Hepatocyte (in vitro differentiated cells): ENCODE measurements around the gene FAM53C. TPM values are rescaled to one million over a fixed set of nuclear protein-coding genes. Genes with fewer than 3 reads are reported as not detected.

Experiments used
- DNase-seq: peaks from one replicate; pipeline ENCODE4 v3.0.0-alpha.2; 2016; ENCODE audit warnings: low spot score
- H2AFZ ChIP-seq: fragments of 200-600 bp; sonication (generic); 2 replicates; pipeline ENCODE4 v1.6.0; 2016; ENCODE audit warnings: antibody characterized with exemption, mild to moderate bottlenecking
- H3K27ac ChIP-seq: fragments of 200-600 bp; sonication (generic); 2 replicates; pipeline ENCODE4 v1.5.1; 2016; ENCODE audit warnings: mild to moderate bottlenecking
- H3K27me3 ChIP-seq: fragments of 200-600 bp; sonication (generic); 2 replicates; pipeline ENCODE4 v1.6.1; 2016
- H3K36me3 ChIP-seq: fragments of 200-600 bp; sonication (generic); replicated peaks from 2 replicates; pipeline ENCODE4 v1.5.1; 2016; ENCODE audit warnings: low read depth; ENCODE audit not compliant: insufficient read depth
- H3K4me1 ChIP-seq: fragments of 200-600 bp; sonication (generic); 2 replicates; pipeline ENCODE4 v1.5.1; 2016; ENCODE audit warnings: mild to moderate bottlenecking, moderate library complexity; ENCODE audit not compliant: insufficient read depth
- H3K4me2 ChIP-seq: fragments of 200-600 bp; sonication (generic); 2 replicates; pipeline ENCODE4 v1.6.0; 2016
- H3K4me3 ChIP-seq: fragments of 200-600 bp; sonication (generic); 2 replicates; pipeline ENCODE4 v1.5.1; 2016; ENCODE audit warnings: mild to moderate bottlenecking
- H3K79me2 ChIP-seq: fragments of 200-600 bp; sonication (generic); 2 replicates; pipeline ENCODE4 v1.6.0; 2017; ENCODE audit warnings: mild to moderate bottlenecking
- H3K9me2 ChIP-seq: fragments of 200-600 bp; sonication (generic); replicated peaks from 2 replicates; pipeline ENCODE4 v1.6.0; 2017; ENCODE audit warnings: mild to moderate bottlenecking; ENCODE audit not compliant: insufficient read depth
- H3K9me3 ChIP-seq: fragments of 200-600 bp; sonication (generic); 2 replicates; pipeline ENCODE4 v1.5.1; 2016; ENCODE audit warnings: low read depth, mild to moderate bottlenecking
- H4K20me1 ChIP-seq: fragments of 200-600 bp; sonication (generic); 2 replicates; pipeline ENCODE4 v1.6.0; 2016; ENCODE audit warnings: mild to moderate bottlenecking; ENCODE audit not compliant: insufficient read depth, poor library complexity, severe bottlenecking
- CTCF ChIP-seq: fragments of 200-600 bp; sonication (generic); IDR thresholded peaks from 2 replicates; pipeline ENCODE4 v1.5.1; 2016; ENCODE audit warnings: antibody characterized with exemption, mild to moderate bottlenecking; ENCODE audit not compliant: poor library complexity
- EZH2 ChIP-seq: fragments of 200-600 bp; sonication (generic); IDR thresholded peaks from 2 replicates; pipeline ENCODE4 v1.6.1; 2016; ENCODE audit warnings: antibody characterized with exemption, mild to moderate bottlenecking, borderline replicate concordance
- EZH2phosphoT487 ChIP-seq: fragments of 200-600 bp; sonication (generic); IDR thresholded peaks from one replicate; pipeline ENCODE4 v1.6.1; 2018; ENCODE audit warnings: antibody characterized with exemption, mild to moderate bottlenecking, low read depth, moderate library complexity; ENCODE audit not compliant: unreplicated experiment, severe bottlenecking
- whole genome bisulfite sequencing: methylation state at CpG from one replicate; pipeline ENCODE4 v1.1.6; 2016; ENCODE audit warnings: low lambda C conversion rate; ENCODE audit errors: missing lambda C conversion rate; 5-methylcytosine and 5-hydroxymethylcytosine counted together
- polyA plus RNA-seq: library from polyadenylated mRNA; unstranded; fragments of >200 nt; fragmentation: Nextera tagmentation; extraction: Ambion mirVana; gene quantifications from 2 replicates; pipeline ENCODE4 v1.2.1, GENCODE V29; 2016
- total RNA-seq: library from RNA; depleted of rRNA; stranded (reverse); fragments of >200 nt; gene quantifications from 2 replicates; pipeline ENCODE4 v1.2.3, GENCODE V29; 2014

Gene FAM53C
- total and polyA plus RNA-seq, 2 experiments from 2014 or later: 27.4 to 33.6 TPM

GRCh38 chr5:138372653-138373052, 34.6 kb downstream of the FAM53C start:
- Histone ChIP-seq H3K4me1 (no peaks in the 10 kb centered on the region), H2AFZ (no peak overlapping the region), H3K4me2 (no peak overlapping the region), H4K20me1 (peaks cover 39% of the 10 kb centered on the region), H3K36me3 (no peaks in the 10 kb centered on the region), H3K4me3 (no peak overlapping the region), H3K27ac (no peak overlapping the region), H3K9me2 (no peaks in the 10 kb centered on the region), H3K27me3 (no peaks in the 10 kb centered on the region), H3K79me2 (peaks cover 72% of the 10 kb centered on the region), H3K9me3 (no peaks in the 10 kb centered on the region)
- no peak for DNase-seq
- 71% methylated on average over 5 of the region's 5 CpGs for WGBS
- TF ChIP-seq EZH2 (no peak), EZH2phosphoT487 (no peak), CTCF (no peak)

- 97% methylated on average over 8 of the region's 8 CpGs for WGBS
- no peak for TF ChIP-seq CTCF
- no peak for TF ChIP-seq EZH2
- no peak for TF ChIP-seq EZH2phosphoT487
These were observed 44.3 kb downstream of the FAM53C start for GRCh38 chr5:138382347-138382746.

GRCh38 chr5:138385660-138386059, 47.6 kb downstream of the FAM53C start:
- no peak for TF ChIP-seq EZH2phosphoT487
- TF ChIP-seq CTCF: no peak
- TF ChIP-seq EZH2: no peak
- Histone ChIP-seq H3K4me2 (no peak overlapping the region), H4K20me1 (no peaks in the 10 kb centered on the region), H3K4me1 (no peaks in the 10 kb centered on the region), H3K4me3 (no peak overlapping the region), H2AFZ (no peak overlapping the region), H3K79me2 (no peaks in the 10 kb centered on the region), H3K9me3 (no peaks in the 10 kb centered on the region), H3K27ac (no peak overlapping the region), H3K27me3 (no peaks in the 10 kb centered on the region), H3K36me3 (no peaks in the 10 kb centered on the region), H3K9me2 (no peaks in the 10 kb centered on the region)
- WGBS: 93% methylated on average over 1 of the region's 1 CpG
- DNase-seq: no peak

More at GRCh38 chr5:138382347-138382746, 44.3 kb downstream of the FAM53C start:
- Histone ChIP-seq H4K20me1 (no peaks in the 10 kb centered on the region), H3K27me3 (no peaks in the 10 kb centered on the region), H3K4me2 (no peak overlapping the region), H3K36me3 (no peaks in the 10 kb centered on the region), H3K4me1 (no peaks in the 10 kb centered on the region), H3K27ac (no peak overlapping the region), H3K4me3 (no peak overlapping the region), H2AFZ (no peak overlapping the region), H3K9me3 (no peaks in the 10 kb centered on the region), H3K79me2 (no peaks in the 10 kb centered on the region), H3K9me2 (no peaks in the 10 kb centered on the region)
- DNase-seq: no peak

GRCh38 chr5:138386290-138386689, 48.2 kb downstream of the FAM53C start:
- Histone ChIP-seq H3K27ac (no peak overlapping the region), H3K4me2 (no peak overlapping the region), H3K9me2 (no peaks in the 10 kb centered on the region), H4K20me1 (no peaks in the 10 kb centered on the region), H3K9me3 (no peaks in the 10 kb centered on the region), H3K4me3 (no peak overlapping the region), H3K36me3 (no peaks in the 10 kb centered on the region), H2AFZ (no peak overlapping the region), H3K4me1 (no peaks in the 10 kb centered on the region), H3K79me2 (no peaks in the 10 kb centered on the region), H3K27me3 (no peaks in the 10 kb centered on the region)
- DNase-seq: no peak
- TF ChIP-seq EZH2 (no peak), CTCF (no peak), EZH2phosphoT487 (no peak)
- WGBS: 91% methylated on average over 10 of the region's 10 CpGs
